Prostate gland (tissue), 2 donors: ENCODE data around the gene LITAF. TPM values are rescaled to one million over a fixed set of nuclear protein-coding genes. Genes with fewer than 3 reads are reported as not detected.
"Not testable (repeated sequence)": the region's sequence is repeated elsewhere in the genome, so short reads cannot be mapped to it uniquely, and the experiment has no call there.

Experiments used
- DNase-seq: peaks from one replicate; pipeline ENCODE4 v3.0.0-alpha.2; 2019; ENCODE audit warnings: low spot score
- H3K27ac ChIP-seq, 2 donors: fragments of 200-600 bp; sonication (generic); 2 replicates each; pipeline ENCODE4 v1.5.1; 2017 to 2019
- H3K27me3 ChIP-seq: fragments of 200-600 bp; sonication (generic); replicated peaks from 2 replicates; pipeline ENCODE4 v1.5.1; 2019; ENCODE audit not compliant: insufficient read depth
- H3K36me3 ChIP-seq, 2 donors: fragments of 200-600 bp; sonication (generic); 1 replicate in 1 of 2; 2 replicates in 1 of 2; pipeline versions ENCODE4 v1.5.1 to v1.8.1; 2017 to 2019
- H3K4me1 ChIP-seq: fragments of 200-600 bp; sonication (generic); replicated peaks from 2 replicates; pipeline ENCODE4 v1.5.1; 2019
- H3K4me3 ChIP-seq, 2 donors: fragments of 200-600 bp; sonication (generic); 2 replicates each; pipeline ENCODE4 v1.5.1; 2017 to 2019
- H3K9me3 ChIP-seq: fragments of 200-600 bp; sonication (generic); 2 replicates; pipeline ENCODE4 v1.5.1; 2017
- CTCF ChIP-seq, 4 experiments: fragments of 200-600 bp in 2 of 4; fragments of 450-650 bp in 2 of 4; sonication (generic) in 2 of 4; IDR thresholded peaks; 1 replicate in 3 of 4; 2 replicates in 1 of 4; pipeline ENCODE4 v1.5.1; 2016 to 2019; ENCODE audit warnings: antibody characterized with exemption in 4 of 4, mild to moderate bottlenecking in 2 of 4, moderate library complexity in 2 of 4
- POLR2A ChIP-seq: fragments of 450-650 bp; IDR thresholded peaks from one replicate; pipeline ENCODE4 v1.6.1; 2016; ENCODE audit warnings: antibody characterized with exemption, mild to moderate bottlenecking
- POLR2AphosphoS5 ChIP-seq: sonication (generic); formaldehyde crosslinking; IDR thresholded peaks from one replicate; pipeline ENCODE4 v1.6.1; 2017; ENCODE audit warnings: antibody characterized with exemption
- WGBS: methylation state at CpG from one replicate; pipeline ENCODE4 v1.1.5; 2018; 5-methylcytosine and 5-hydroxymethylcytosine counted together
- intact Hi-C: fragments of 100-400 bp; cut with DNase I; formaldehyde crosslinking; loops from one replicate; pipeline ENCODE4 v1.14.2; 2022
- total RNA-seq, 2 donors: library from RNA; depleted of rRNA; stranded (reverse); fragments of >200 nt; gene quantifications; one replicate each; pipeline ENCODE4 v1.1.0, GENCODE V29; 2016

The LITAF gene
- total RNA-seq, 2 donors from 2014 or later = 92.5 to 137 TPM

DNA sequence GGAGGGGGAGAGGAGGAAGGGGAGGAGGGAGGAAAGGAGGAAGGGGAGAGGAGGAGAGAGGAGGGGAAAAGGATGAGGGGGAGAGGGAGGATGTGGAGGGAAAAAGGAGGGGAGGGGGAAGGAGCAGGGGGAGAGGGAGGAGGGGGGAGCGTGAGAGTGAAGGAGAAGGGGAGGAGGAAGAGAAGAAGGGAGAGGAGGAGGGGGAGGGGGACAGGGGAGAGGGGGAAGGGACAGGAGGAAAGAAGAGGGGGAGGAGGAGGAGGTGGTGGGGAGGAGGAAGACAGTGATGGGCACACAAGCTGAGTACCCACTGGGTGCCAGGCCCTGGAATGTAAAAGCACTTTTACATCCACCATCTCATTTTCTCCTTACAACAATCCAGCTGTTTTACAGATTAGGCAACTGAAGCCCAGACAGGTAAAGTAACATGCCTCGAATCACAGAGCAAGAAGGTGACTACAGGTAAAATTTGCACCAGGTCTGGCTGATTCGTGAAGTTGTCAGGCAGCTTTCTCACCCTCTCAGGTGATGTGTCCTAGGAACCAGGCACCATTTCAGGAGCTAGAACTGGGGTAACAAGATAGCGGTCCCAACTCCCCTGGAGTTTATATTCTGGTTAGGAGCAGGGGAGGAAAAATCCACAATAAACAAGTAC is 10.0 kb upstream of the LITAF start:
- WGBS = 61% methylated on average over 4 of the region's 4 CpGs
- no peak for DNase-seq
- no peaks in the 10 kb centered on the region for H3K36me3 ChIP-seq

GRCh38 chr16:11593581-11593980 is 6.9 kb upstream of the LITAF start:
- 71% methylated on average over 3 of the region's 3 CpGs for WGBS
- Histone ChIP-seq H3K27ac (no peak overlapping the region), H3K4me1 (no peaks in the 10 kb centered on the region), H3K4me3 (no peak overlapping the region), H3K36me3 (no peaks in the 10 kb centered on the region), H3K27me3 (no peaks in the 10 kb centered on the region), H3K9me3 (no peaks in the 10 kb centered on the region)
- no peak for DNase-seq
- intact Hi-C loops = no loop called here
- TF ChIP-seq POLR2A = no peak
- no peak for TF ChIP-seq POLR2AphosphoS5
- no peak for TF ChIP-seq CTCF (IDR thresholded peaks at IDR 0.05)

More for the DNA sequence above, 10.0 kb upstream of the LITAF start:
- no peaks in the 10 kb centered on the region for H3K27me3 ChIP-seq
- TF ChIP-seq CTCF (IDR thresholded peaks at IDR 0.05) = no peak
- TF ChIP-seq POLR2AphosphoS5 = no peak
- TF ChIP-seq POLR2A = no peak
- peak overlapping the region; percentile 36 to 66 for H3K27ac ChIP-seq
- no peaks in the 10 kb centered on the region for H3K4me1 ChIP-seq
- no peak overlapping the region for H3K4me3 ChIP-seq
- H3K9me3 ChIP-seq = no peaks in the 10 kb centered on the region
- intact Hi-C loops = no loop called here

GRCh38 chr16:11593076-11593475 is 6.4 kb upstream of the LITAF start:
- H3K4me1 ChIP-seq, intact Hi-C loops, H3K36me3 ChIP-seq, H3K27me3 ChIP-seq, H3K9me3 ChIP-seq, H3K4me3 ChIP-seq, DNase-seq, H3K27ac ChIP-seq: not testable (repeated sequence)
- 89% methylated on average over 9 of the region's 9 CpGs for WGBS

- H3K27ac ChIP-seq, H3K4me3 ChIP-seq, H3K4me1 ChIP-seq, intact Hi-C loops, H3K27me3 ChIP-seq, H3K36me3 ChIP-seq, DNase-seq, H3K9me3 ChIP-seq: not testable (repeated sequence)
- 97% methylated on average over 5 of the region's 5 CpGs for WGBS
Observed at GRCh38 chr16:11591630-11592029, 4.9 kb upstream of the LITAF start.

- WGBS = 97% methylated on average over 1 of the region's 1 CpG
Observed at GRCh38 chr16:11589198-11589550, 2.5 kb upstream of the LITAF start.

More at GRCh38 chr16:11589198-11589550, 2.5 kb upstream of the LITAF start:
- no peak for DNase-seq
- no peaks in the 10 kb centered on the region for H3K27me3 ChIP-seq
- H3K4me1 ChIP-seq = no peaks in the 10 kb centered on the region
- H3K27ac ChIP-seq = no peak overlapping the region
- no peaks in the 10 kb centered on the region for H3K36me3 ChIP-seq
- H3K9me3 ChIP-seq = no peaks in the 10 kb centered on the region
- intact Hi-C loops = no loop called here
- no peak for TF ChIP-seq CTCF (IDR thresholded peaks at IDR 0.05)
- H3K4me3 ChIP-seq = no peak overlapping the region
